DOHH2 (cell line): ENCODE results near the gene PDE8B.

Experiments used
- EZH2phosphoT487 ChIP-seq: fragments of 200-600 bp; sonication (generic); IDR thresholded peaks from 2 replicates; pipeline ENCODE4 v1.6.1; 2017; ENCODE audit warnings: borderline replicate concordance, mild to moderate bottlenecking, antibody characterized with exemption, low read length, moderate library complexity, mixed read lengths
- TF ChIP-seq, protein P1 (sequence below): fragments of 200-600 bp; sonication (generic); IDR thresholded peaks from one replicate; pipeline ENCODE4 v1.5.1; 2014; ENCODE audit warnings: antibody characterized with exemption, mild to moderate bottlenecking, low read depth, low read length; ENCODE audit not compliant: poor library complexity, severe bottlenecking

DNA sequence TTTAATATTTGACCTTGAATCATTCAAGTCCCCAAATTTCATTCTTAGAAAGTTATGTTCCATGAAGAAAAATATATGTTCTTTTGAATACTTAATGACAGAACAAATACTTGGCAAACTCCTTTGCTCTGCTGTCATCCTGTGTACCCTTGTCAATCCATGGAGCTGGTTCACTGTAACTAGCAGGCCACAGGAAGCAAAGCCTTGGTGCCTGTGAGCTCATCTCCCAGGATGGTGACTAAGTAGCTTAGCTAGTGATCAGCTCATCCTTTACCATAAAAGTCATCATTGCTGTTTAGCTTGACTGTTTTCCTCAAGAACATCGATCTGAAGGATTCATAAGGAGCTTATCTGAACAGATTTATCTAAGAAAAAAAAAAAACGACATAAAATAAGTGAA is 216.2 kb downstream of the PDE8B start:
- TF ChIP-seq, protein P1, sequence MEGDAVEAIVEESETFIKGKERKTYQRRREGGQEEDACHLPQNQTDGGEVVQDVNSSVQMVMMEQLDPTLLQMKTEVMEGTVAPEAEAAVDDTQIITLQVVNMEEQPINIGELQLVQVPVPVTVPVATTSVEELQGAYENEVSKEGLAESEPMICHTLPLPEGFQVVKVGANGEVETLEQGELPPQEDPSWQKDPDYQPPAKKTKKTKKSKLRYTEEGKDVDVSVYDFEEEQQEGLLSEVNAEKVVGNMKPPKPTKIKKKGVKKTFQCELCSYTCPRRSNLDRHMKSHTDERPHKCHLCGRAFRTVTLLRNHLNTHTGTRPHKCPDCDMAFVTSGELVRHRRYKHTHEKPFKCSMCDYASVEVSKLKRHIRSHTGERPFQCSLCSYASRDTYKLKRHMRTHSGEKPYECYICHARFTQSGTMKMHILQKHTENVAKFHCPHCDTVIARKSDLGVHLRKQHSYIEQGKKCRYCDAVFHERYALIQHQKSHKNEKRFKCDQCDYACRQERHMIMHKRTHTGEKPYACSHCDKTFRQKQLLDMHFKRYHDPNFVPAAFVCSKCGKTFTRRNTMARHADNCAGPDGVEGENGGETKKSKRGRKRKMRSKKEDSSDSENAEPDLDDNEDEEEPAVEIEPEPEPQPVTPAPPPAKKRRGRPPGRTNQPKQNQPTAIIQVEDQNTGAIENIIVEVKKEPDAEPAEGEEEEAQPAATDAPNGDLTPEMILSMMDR: no peak
- no peak for TF ChIP-seq EZH2phosphoT487
